Measurements from ENCODE around the gene KLHL36.

DNA sequence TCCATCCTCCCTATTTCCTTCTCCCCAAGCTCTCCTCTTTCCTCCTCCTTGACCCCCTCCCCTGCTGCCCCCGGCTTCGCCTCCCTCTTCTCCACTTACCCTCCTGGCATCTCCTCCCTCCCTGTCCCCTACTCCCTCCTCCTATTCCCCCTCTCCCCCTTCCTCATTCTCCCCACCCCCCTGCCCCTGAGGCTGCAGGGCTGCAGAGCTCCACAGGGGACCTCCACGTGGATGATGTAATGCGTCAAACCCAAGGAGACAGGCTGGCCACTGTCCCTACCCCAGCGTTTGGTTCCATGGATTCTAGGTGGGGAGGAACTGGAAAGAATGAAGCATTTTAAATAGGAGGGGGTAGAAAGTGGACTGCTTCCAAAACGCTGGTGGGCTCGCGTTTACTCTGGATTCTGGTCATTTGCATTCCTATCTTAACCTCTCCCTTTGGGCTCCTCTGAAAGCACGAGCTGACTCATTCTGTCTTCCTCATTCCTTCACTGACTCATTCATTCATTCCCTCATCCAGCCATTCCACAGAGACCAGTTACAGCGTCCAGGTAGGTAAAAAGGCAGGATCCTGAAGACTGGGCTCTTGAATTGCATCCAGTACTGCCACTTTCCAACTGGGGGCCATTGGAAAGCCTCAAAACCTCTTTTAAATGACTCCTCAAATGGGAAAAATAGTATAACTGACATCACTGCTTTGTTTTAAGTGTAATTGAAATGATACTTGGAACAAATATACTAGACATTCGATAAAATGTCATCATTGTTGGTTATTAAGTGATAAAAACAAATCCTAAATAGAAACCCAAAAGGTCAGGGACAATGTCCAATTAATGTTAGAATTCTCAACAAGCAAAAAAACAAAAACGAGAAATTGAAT is 29.5 kb upstream of the KLHL36 start:
- TF ChIP-seq SRF (IDR thresholded peaks at IDR 0.05; ENCODE audit: low read depth), result no peak
- TF ChIP-seq POLR2AphosphoS5 (IDR thresholded peaks at IDR 0.05; ENCODE audit: low read depth, low read length), result peak; percentile 68
- TF ChIP-seq, protein P1, sequence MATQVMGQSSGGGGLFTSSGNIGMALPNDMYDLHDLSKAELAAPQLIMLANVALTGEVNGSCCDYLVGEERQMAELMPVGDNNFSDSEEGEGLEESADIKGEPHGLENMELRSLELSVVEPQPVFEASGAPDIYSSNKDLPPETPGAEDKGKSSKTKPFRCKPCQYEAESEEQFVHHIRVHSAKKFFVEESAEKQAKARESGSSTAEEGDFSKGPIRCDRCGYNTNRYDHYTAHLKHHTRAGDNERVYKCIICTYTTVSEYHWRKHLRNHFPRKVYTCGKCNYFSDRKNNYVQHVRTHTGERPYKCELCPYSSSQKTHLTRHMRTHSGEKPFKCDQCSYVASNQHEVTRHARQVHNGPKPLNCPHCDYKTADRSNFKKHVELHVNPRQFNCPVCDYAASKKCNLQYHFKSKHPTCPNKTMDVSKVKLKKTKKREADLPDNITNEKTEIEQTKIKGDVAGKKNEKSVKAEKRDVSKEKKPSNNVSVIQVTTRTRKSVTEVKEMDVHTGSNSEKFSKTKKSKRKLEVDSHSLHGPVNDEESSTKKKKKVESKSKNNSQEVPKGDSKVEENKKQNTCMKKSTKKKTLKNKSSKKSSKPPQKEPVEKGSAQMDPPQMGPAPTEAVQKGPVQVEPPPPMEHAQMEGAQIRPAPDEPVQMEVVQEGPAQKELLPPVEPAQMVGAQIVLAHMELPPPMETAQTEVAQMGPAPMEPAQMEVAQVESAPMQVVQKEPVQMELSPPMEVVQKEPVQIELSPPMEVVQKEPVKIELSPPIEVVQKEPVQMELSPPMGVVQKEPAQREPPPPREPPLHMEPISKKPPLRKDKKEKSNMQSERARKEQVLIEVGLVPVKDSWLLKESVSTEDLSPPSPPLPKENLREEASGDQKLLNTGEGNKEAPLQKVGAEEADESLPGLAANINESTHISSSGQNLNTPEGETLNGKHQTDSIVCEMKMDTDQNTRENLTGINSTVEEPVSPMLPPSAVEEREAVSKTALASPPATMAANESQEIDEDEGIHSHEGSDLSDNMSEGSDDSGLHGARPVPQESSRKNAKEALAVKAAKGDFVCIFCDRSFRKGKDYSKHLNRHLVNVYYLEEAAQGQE (IDR thresholded peaks at IDR 0.05; ENCODE audit: low read depth), result no peak
